ENCODE measurements around the gene HCAR3.

The HCAR3 gene

GRCh38 chr12:122665759-122666158, 50.9 kb downstream of the HCAR3 start:
- no peak for DNase-seq

- DNase-seq = no peak
Measured at GRCh38 chr12:122665349-122665748, 51.3 kb downstream of the HCAR3 start.
